HCT116 (cell line): Measurements from ENCODE around the gene SAMD14. TPM values are rescaled to one million over a fixed set of nuclear protein-coding genes. Genes with fewer than 3 reads are reported as not detected.

Source experiments
- ATAC-seq: fragments of 200-7000 bp; cut with Tn5 transposase; 2 replicates; pipeline ENCODE4 v1.9.1; 2020; ENCODE audit warnings: mild to moderate bottlenecking, moderate library complexity
- BruUV-seq: library from RNA; stranded (reverse); fragments of 400-500 nt; replicated peaks from 2 replicates; lab custom pipeline; 2021; lab: Mats Ljungman, UMichigan
- CTCF ChIA-PET: fragments of 300-600 bp; sonication (Branson Sonifier 250); formaldehyde crosslinking; loops from one replicate; lab custom pipeline; 2021; ENCODE audit warnings: antibody characterized with exemption; lab: Charles Lee
- POLR2A ChIA-PET: fragments of 300-600, 350-600 bp; sonication (Branson Sonifier 250); formaldehyde crosslinking; loops from one replicate; lab custom pipeline; 2021; ENCODE audit warnings: antibody characterized with exemption; lab: Charles Lee
- RAD21 ChIA-PET, 2 experiments: fragments of 300-600 bp; sonication (Branson Sonifier 250); formaldehyde crosslinking; loops; one replicate each; lab custom pipeline; 2023; ENCODE audit warnings: low total read pairs in 2 of 2; ENCODE audit not compliant: uncharacterized antibody in 2 of 2, unreplicated experiment in 2 of 2, low non-redundant PET in 1 of 2; lab: Charles Lee
- DNase-seq: peaks from one replicate; pipeline ENCODE4 v3.0.0-alpha.2; 2010; ENCODE audit warnings: low read depth, low spot score
- H2AFZ ChIP-seq: fragments of 200-600 bp; shearing (Covaris generic), sonication (generic); 2 replicates; pipeline ENCODE4 v1.6.1; 2017; ENCODE audit warnings: low read depth, mixed run types, mixed read lengths, antibody characterized with exemption, low read length; ENCODE audit not compliant: poor library complexity, severe bottlenecking
- H3K27ac ChIP-seq: 2 replicates; pipeline ENCODE4 v1.5.1; 2012; ENCODE audit warnings: low read depth, low read length
- H3K27me3 ChIP-seq: fragments of 200-600 bp; sonication (generic); 2 replicates; pipeline ENCODE4 v1.6.1; 2016; ENCODE audit warnings: mixed run types, low read length, mixed read lengths; ENCODE audit not compliant: insufficient read depth
- H3K36me3 ChIP-seq, 2 experiments: fragments of 200-500 bp in 1 of 2; fragments of 200-600 bp in 1 of 2; sonication (Bioruptor generic) in 1 of 2; sonication (generic) in 1 of 2; 2 replicates each; pipeline versions ENCODE4 v1.5.1 to v1.6.1; 2014 to 2016; ENCODE audit warnings: low read length in 2 of 2, inconsistent platforms in 1 of 2, mixed read lengths in 1 of 2, mixed run types in 1 of 2; ENCODE audit not compliant: insufficient read depth in 2 of 2, control insufficient read depth in 1 of 2
- H3K4me1 ChIP-seq, 2 experiments: fragments of 200-600 bp in 1 of 2; sonication (generic) in 1 of 2; 2 replicates each; pipeline versions ENCODE4 v1.5.1 to v1.6.1; 2012 to 2017; ENCODE audit warnings: low read length in 2 of 2, inconsistent platforms in 1 of 2, mild to moderate bottlenecking in 1 of 2, mixed read lengths in 1 of 2, mixed run types in 1 of 2, moderate library complexity in 1 of 2; ENCODE audit not compliant: insufficient read depth in 2 of 2, control insufficient read depth in 1 of 2
- H3K4me2 ChIP-seq: fragments of 200-600 bp; sonication (generic); 2 replicates; pipeline ENCODE4 v1.6.1; 2017; ENCODE audit warnings: mixed run types, low read length, mixed read lengths
- H3K4me3 ChIP-seq, 2 experiments: fragments of 200-600 bp in 1 of 2; sonication (generic) in 1 of 2; replicated peaks in 1 of 2; 2 replicates each; pipeline ENCODE4 v1.5.1; 2011 to 2016; ENCODE audit warnings: low read length in 2 of 2, control low read depth in 1 of 2, low read depth in 1 of 2, mild to moderate bottlenecking in 1 of 2, mixed read lengths in 1 of 2, mixed run types in 1 of 2
- H3K79me2 ChIP-seq: fragments of 200-600 bp; sonication (generic); 2 replicates; pipeline ENCODE4 v1.6.1; 2017; ENCODE audit warnings: mild to moderate bottlenecking, mixed run types, low read length, moderate library complexity, mixed read lengths; ENCODE audit not compliant: insufficient read depth
- H3K9ac ChIP-seq: fragments of 200-600 bp; sonication (generic); 2 replicates; pipeline ENCODE4 v1.6.1; 2016; ENCODE audit warnings: low read length, mixed read lengths
- H3K9me2 ChIP-seq: fragments of 200-600 bp; sonication (generic), shearing (Covaris generic); 2 replicates; pipeline ENCODE4 v1.6.1; 2017; ENCODE audit warnings: mixed run types, mild to moderate bottlenecking, moderate library complexity; ENCODE audit not compliant: insufficient read depth
- H3K9me3 ChIP-seq, 2 experiments: fragments of 200-500 bp in 1 of 2; fragments of 200-600 bp in 1 of 2; sonication (Bioruptor generic) in 1 of 2; sonication (generic) in 1 of 2; 2 replicates each; pipeline ENCODE4 v1.6.1; 2014 to 2017; ENCODE audit warnings: low read length in 2 of 2, mixed read lengths in 2 of 2, inconsistent platforms in 1 of 2, low read depth in 1 of 2, mild to moderate bottlenecking in 1 of 2, mixed run types in 1 of 2, moderate library complexity in 1 of 2; ENCODE audit not compliant: control insufficient read depth in 1 of 2, insufficient read depth in 1 of 2
- H4K20me1 ChIP-seq: fragments of 200-600 bp; sonication (generic), shearing (Covaris generic); 2 replicates; pipeline ENCODE4 v1.6.1; 2017; ENCODE audit warnings: mixed run types, mild to moderate bottlenecking, moderate library complexity; ENCODE audit not compliant: insufficient read depth
- CEBPB ChIP-seq: IDR thresholded peaks from 2 replicates; pipeline ENCODE4 v1.6.1; 2012; ENCODE audit warnings: low read depth
- CTCF ChIP-seq, 3 experiments: fragments of 200-600 bp in 1 of 3; sonication (generic) in 1 of 3; IDR thresholded peaks in 2 of 3; conservative IDR thresholded peaks in 1 of 3; 2 replicates each; pipeline ENCODE4 v1.5.1; 2012 to 2017; ENCODE audit warnings: low read depth in 2 of 3, low read length in 2 of 3, antibody characterized with exemption in 1 of 3, borderline replicate concordance in 1 of 3, control low read depth in 1 of 3, mild to moderate bottlenecking in 1 of 3, mixed read lengths in 1 of 3, mixed run types in 1 of 3, moderate library complexity in 1 of 3; ENCODE audit not compliant: insufficient read depth in 1 of 3
- ELF1 ChIP-seq: IDR thresholded peaks from 2 replicates; pipeline ENCODE4 v1.6.1; 2012; ENCODE audit warnings: low read depth, borderline replicate concordance
- EZH2 ChIP-seq: fragments of 200-600 bp; sonication (generic); IDR thresholded peaks from 2 replicates; pipeline ENCODE4 v1.6.1; 2017; ENCODE audit warnings: antibody characterized with exemption, mixed run types
- EZH2phosphoT487 ChIP-seq: fragments of 200-600 bp; IDR thresholded peaks from 2 replicates; pipeline ENCODE4 v1.6.1; 2018; ENCODE audit warnings: antibody characterized with exemption, borderline replicate concordance
- JUND ChIP-seq: IDR thresholded peaks from 2 replicates; pipeline ENCODE4 v1.6.1; 2012
- MAX ChIP-seq: IDR thresholded peaks from 2 replicates; pipeline ENCODE4 v1.6.1; 2012
- POLR2A ChIP-seq: IDR thresholded peaks from 2 replicates; pipeline ENCODE4 v1.7.0; 2011; ENCODE audit warnings: borderline replicate concordance; ENCODE audit not compliant: insufficient read depth, insufficient read length; ENCODE audit errors: extremely low read depth
- RAD21 ChIP-seq: IDR thresholded peaks from 2 replicates; pipeline ENCODE4 v1.6.1; 2012; ENCODE audit warnings: low read depth, mild to moderate bottlenecking
- SIN3A ChIP-seq: IDR thresholded peaks from 2 replicates; pipeline ENCODE4 v1.6.1; 2012; ENCODE audit warnings: low read depth
- SRF ChIP-seq: IDR thresholded peaks from 2 replicates; pipeline ENCODE4 v1.6.1; 2012; ENCODE audit warnings: low read depth
- TCF7L2 ChIP-seq: IDR thresholded peaks from 2 replicates; pipeline ENCODE4 v1.7.0; 2011; ENCODE audit warnings: borderline replicate concordance, inconsistent platforms; ENCODE audit not compliant: insufficient read depth, insufficient read length; ENCODE audit errors: extremely low read depth
- YY1 ChIP-seq: IDR thresholded peaks from 2 replicates; pipeline ENCODE4 v1.6.1; 2011; ENCODE audit warnings: low read length, low read depth, moderate library complexity, mild to moderate bottlenecking; ENCODE audit not compliant: insufficient replicate concordance; ENCODE audit errors: extremely low read depth
- ZBTB33 ChIP-seq: IDR thresholded peaks from 2 replicates; pipeline ENCODE4 v1.6.1; 2011; ENCODE audit warnings: mild to moderate bottlenecking, low read length, moderate library complexity; ENCODE audit not compliant: insufficient replicate concordance; ENCODE audit errors: extremely low read depth
- ZFX ChIP-seq: fragments of 450-650 bp; IDR thresholded peaks from 2 replicates; pipeline ENCODE4 v1.6.1; 2017
- ZNF274 ChIP-seq: fragments of 200-500 bp; sonication (Bioruptor generic); IDR thresholded peaks from 2 replicates; pipeline ENCODE4 v1.6.1; 2014; ENCODE audit warnings: mild to moderate bottlenecking, low read depth, low read length, inconsistent platforms
- intact Hi-C: fragments of 100-400 bp; cut with micrococcal nuclease; formaldehyde crosslinking; loops from 2 replicates; pipeline ENCODE4 v1.10.0; 2022
- total RNA-seq: library from RNA; stranded (reverse); gene quantifications from one replicate; pipeline ENCODE4 v1.2.1, GENCODE V29; 2021; ENCODE audit not compliant: unreplicated experiment
- TF ChIP-seq, protein P1 (sequence below): IDR thresholded peaks from 2 replicates; pipeline ENCODE4 v1.6.1; 2012; ENCODE audit warnings: low read depth

Gene SAMD14
- total RNA-seq, 1 experiment from 2014 or later: 1.5 TPM

DNA sequence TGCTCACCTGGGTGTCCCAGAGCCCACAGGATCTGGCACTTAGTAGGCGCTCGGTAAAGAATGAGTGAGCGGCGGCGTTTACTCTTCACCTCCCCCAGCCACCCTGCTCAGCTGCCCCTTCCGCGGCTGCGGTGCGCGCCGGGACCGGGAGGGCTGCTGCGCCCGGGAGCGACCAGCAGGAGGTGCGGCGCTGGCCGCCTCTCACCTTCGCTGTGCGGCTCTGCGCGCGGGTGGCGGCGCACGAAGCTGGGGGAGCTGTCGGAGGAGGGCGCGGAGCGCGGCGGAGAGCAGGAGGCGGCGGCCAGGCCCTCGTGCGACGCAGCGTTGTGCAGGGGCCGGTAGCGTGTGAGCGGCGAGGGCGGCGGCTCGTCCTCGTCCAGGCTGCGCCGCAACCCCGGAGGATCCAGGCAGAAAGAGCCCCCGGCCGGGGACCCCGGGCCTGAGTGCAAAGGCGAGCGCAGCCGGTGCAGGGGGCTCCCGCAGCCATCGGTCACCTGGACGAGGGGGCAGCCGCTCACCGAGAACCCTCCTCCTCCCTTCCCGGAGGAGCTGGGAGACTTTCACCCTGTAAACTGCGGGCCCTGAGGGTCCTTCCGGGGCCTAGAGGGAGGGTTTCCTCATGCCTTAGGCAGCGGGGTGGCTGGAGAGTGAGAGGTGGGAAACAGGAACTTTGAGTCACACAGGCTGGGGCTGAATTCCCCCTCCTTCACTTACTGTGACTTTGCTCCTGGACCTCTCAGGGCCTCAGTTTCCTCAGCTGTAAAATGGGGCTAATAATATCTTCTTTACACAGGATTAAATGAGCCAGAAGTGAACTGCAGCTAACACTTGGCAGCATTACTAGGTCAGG lies 12.5 kb downstream of the SAMD14 start:
- no peaks in the 10 kb centered on the region for H3K36me3 ChIP-seq
- ChIA-PET POLR2A (interaction anchor here (0.8 kb wide), 1 partner anchor 34 kb away, joined by 3 read pairs; no protein-coding TSS in a partner anchor), CTCF (interaction anchor here (1.0 to 6.8 kb wide), 17 partner anchors 10 to 560 kb away, joined by 3 to 55 read pairs (median 5); partner anchors contain the start of gene PDK2), RAD21 (interaction anchor here in 1 of 2 experiments (0.8 kb wide), 1 partner anchor 52 kb away, joined by 4 read pairs; no protein-coding TSS in a partner anchor)
- peaks cover 6% of the 10 kb centered on the region; the same call in 1 of the 2 replicates for H3K27me3 ChIP-seq
- intact Hi-C loops: no loop called here
- H3K9ac ChIP-seq: peak overlapping the region; percentile 41
- no TSS peak for BruUV-seq
- H3K27ac ChIP-seq: peak overlapping the region; percentile 16; the same call in 1 of the 2 replicates
- no peaks in the 10 kb centered on the region for H4K20me1 ChIP-seq
- H3K4me2 ChIP-seq: peak overlapping the region; percentile 86
- H3K4me3 ChIP-seq: peak overlapping the region; percentile 26 to 51
- H2AFZ ChIP-seq: peak overlapping the region; percentile 81
- no peaks in the 10 kb centered on the region for H3K79me2 ChIP-seq
- peaks cover 7 to 22% of the 10 kb centered on the region in 2 experiments; a peak in 3 of 4 replicates for H3K4me1 ChIP-seq
- DNase-seq (peak; percentile 68), ATAC-seq (peak; percentile 95)
- H3K9me2 ChIP-seq: no peaks in the 10 kb centered on the region
- no peaks in the 10 kb centered on the region for H3K9me3 ChIP-seq
- TF ChIP-seq RAD21 (no peak; the same call in none of the 2 replicates), YY1 (no peak), CTCF (IDR thresholded peaks at IDR 0.05 in 2 of 3, conservative IDR thresholded peaks at IDR 0.05 in 1 of 3; ENCODE audit: borderline replicate concordance in 1 of 3, insufficient read depth in 1 of 3, low read depth in 2 of 3, low read length in 2 of 3) (peak; percentile 81 to 91 (median 85)), SRF (no peak), ZBTB33 (no peak), EZH2phosphoT487 (no peak), EZH2 (no peak), MAX (no peak; the same call in none of the 2 replicates), ZNF274 (no peak), POLR2A (no peak), ELF1 (no peak), TCF7L2 (peak; percentile 48), CEBPB (no peak), ZFX (peak; percentile 35; the same call in 1 of the 2 replicates), JUND (no peak), SIN3A (no peak)
- TF ChIP-seq, protein P1, sequence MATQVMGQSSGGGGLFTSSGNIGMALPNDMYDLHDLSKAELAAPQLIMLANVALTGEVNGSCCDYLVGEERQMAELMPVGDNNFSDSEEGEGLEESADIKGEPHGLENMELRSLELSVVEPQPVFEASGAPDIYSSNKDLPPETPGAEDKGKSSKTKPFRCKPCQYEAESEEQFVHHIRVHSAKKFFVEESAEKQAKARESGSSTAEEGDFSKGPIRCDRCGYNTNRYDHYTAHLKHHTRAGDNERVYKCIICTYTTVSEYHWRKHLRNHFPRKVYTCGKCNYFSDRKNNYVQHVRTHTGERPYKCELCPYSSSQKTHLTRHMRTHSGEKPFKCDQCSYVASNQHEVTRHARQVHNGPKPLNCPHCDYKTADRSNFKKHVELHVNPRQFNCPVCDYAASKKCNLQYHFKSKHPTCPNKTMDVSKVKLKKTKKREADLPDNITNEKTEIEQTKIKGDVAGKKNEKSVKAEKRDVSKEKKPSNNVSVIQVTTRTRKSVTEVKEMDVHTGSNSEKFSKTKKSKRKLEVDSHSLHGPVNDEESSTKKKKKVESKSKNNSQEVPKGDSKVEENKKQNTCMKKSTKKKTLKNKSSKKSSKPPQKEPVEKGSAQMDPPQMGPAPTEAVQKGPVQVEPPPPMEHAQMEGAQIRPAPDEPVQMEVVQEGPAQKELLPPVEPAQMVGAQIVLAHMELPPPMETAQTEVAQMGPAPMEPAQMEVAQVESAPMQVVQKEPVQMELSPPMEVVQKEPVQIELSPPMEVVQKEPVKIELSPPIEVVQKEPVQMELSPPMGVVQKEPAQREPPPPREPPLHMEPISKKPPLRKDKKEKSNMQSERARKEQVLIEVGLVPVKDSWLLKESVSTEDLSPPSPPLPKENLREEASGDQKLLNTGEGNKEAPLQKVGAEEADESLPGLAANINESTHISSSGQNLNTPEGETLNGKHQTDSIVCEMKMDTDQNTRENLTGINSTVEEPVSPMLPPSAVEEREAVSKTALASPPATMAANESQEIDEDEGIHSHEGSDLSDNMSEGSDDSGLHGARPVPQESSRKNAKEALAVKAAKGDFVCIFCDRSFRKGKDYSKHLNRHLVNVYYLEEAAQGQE: no peak
